OCI-LY1 (cell line): ENCODE measurements around the gene FAM8A1.

Experiments used
- H2AFZ ChIP-seq: fragments of 200-600 bp; sonication (generic), shearing (Covaris generic); 2 replicates; pipeline ENCODE4 v1.6.0; 2014; ENCODE audit warnings: antibody characterized with exemption, mild to moderate bottlenecking, low read length
- H3F3A ChIP-seq: fragments of 200-600 bp; sonication (generic), shearing (Covaris generic); 2 replicates; pipeline ENCODE4 v1.6.0; 2014; ENCODE audit warnings: mild to moderate bottlenecking, antibody characterized with exemption, low read length, moderate library complexity; ENCODE audit not compliant: insufficient read depth
- H3K27ac ChIP-seq: fragments of 200-600 bp; sonication (generic); 2 replicates; pipeline ENCODE4 v1.5.1; 2014; ENCODE audit warnings: low read length, mixed run types, mild to moderate bottlenecking, low read depth; ENCODE audit not compliant: poor library complexity, severe bottlenecking
- H3K27me3 ChIP-seq: fragments of 200-600 bp; sonication (generic); 2 replicates; pipeline ENCODE4 v1.6.0; 2014; ENCODE audit warnings: antibody characterized with exemption, mild to moderate bottlenecking, low read length, moderate library complexity; ENCODE audit not compliant: insufficient read depth
- H3K36me3 ChIP-seq: fragments of 200-600 bp; sonication (generic); 2 replicates; pipeline ENCODE4 v1.6.1; 2014; ENCODE audit warnings: mild to moderate bottlenecking, antibody characterized with exemption, low read length, moderate library complexity, mixed read lengths; ENCODE audit not compliant: insufficient read depth
- H3K4me1 ChIP-seq: fragments of 200-600 bp; sonication (generic); 2 replicates; pipeline ENCODE4 v1.5.1; 2014; ENCODE audit warnings: mild to moderate bottlenecking, low read length, moderate library complexity; ENCODE audit not compliant: insufficient read depth, severe bottlenecking
- H3K4me2 ChIP-seq: fragments of 200-600 bp; sonication (generic), shearing (Covaris generic); 2 replicates; pipeline ENCODE4 v1.6.1; 2014; ENCODE audit warnings: low read length
- H3K4me3 ChIP-seq: fragments of 200-600 bp; sonication (generic); 2 replicates; pipeline ENCODE4 v1.5.1; 2014; ENCODE audit warnings: low read length, low read depth, mild to moderate bottlenecking, mixed read lengths; ENCODE audit not compliant: poor library complexity, severe bottlenecking
- H3K79me2 ChIP-seq: fragments of 200-600 bp; shearing (Covaris generic); 2 replicates; pipeline ENCODE4 v1.6.1; 2016; ENCODE audit warnings: mixed run types, low read length, mixed read lengths; ENCODE audit not compliant: insufficient read depth
- H3K9ac ChIP-seq: fragments of 200-600 bp; sonication (generic), shearing (Covaris generic); 2 replicates; pipeline ENCODE4 v1.6.1; 2014; ENCODE audit warnings: mild to moderate bottlenecking, low read length, mixed read lengths
- H3K9me2 ChIP-seq: fragments of 200-600 bp; sonication (generic), shearing (Covaris generic); 2 replicates; pipeline ENCODE4 v1.6.1; 2014; ENCODE audit warnings: low read depth, mild to moderate bottlenecking, low read length, mixed read lengths
- H3K9me3 ChIP-seq: fragments of 200-600 bp; shearing (Covaris generic); 2 replicates; pipeline ENCODE4 v1.6.1; 2014; ENCODE audit warnings: low read length, mixed read lengths
- H4K20me1 ChIP-seq: fragments of 200-600 bp; sonication (generic), shearing (Covaris generic); 2 replicates; pipeline ENCODE4 v1.6.0; 2016; ENCODE audit warnings: mild to moderate bottlenecking, low read length; ENCODE audit not compliant: insufficient read depth
- CTCF ChIP-seq: fragments of 200-600 bp; sonication (generic), shearing (Covaris generic); IDR thresholded peaks from 2 replicates; pipeline ENCODE4 v1.5.1; 2017; ENCODE audit warnings: mild to moderate bottlenecking, antibody characterized with exemption, low read length, moderate library complexity, mixed read lengths
- EZH2 ChIP-seq: fragments of 200-600 bp; sonication (generic), shearing (Covaris generic); IDR thresholded peaks from 2 replicates; pipeline ENCODE4 v1.8.0; 2017; ENCODE audit warnings: borderline replicate concordance, mixed run types, mild to moderate bottlenecking, antibody characterized with exemption, low read length, moderate library complexity, mixed read lengths

FAM8A1 gene

GRCh38 chr6:17621003-17621402 lies 20.9 kb downstream of the FAM8A1 start:
- TF ChIP-seq CTCF (no peak), EZH2 (no peak)
- Histone ChIP-seq H3K9me3 (no peaks in the 10 kb centered on the region), H3K36me3 (peaks cover 96% of the 10 kb centered on the region), H3F3A (no peaks in the 10 kb centered on the region), H3K27ac (peak overlapping the region; percentile 38), H3K79me2 (peaks cover 3% of the 10 kb centered on the region; the same call in 1 of the 2 replicates), H3K4me3 (no peak overlapping the region), H4K20me1 (no peaks in the 10 kb centered on the region), H3K4me1 (peaks cover 14% of the 10 kb centered on the region), H3K9me2 (no peaks in the 10 kb centered on the region), H3K27me3 (no peaks in the 10 kb centered on the region), H3K4me2 (no peak overlapping the region), H2AFZ (no peak overlapping the region), H3K9ac (no peak overlapping the region)

GRCh38 chr6:17622144-17622543 lies 22.0 kb downstream of the FAM8A1 start:
- peaks cover 96% of the 10 kb centered on the region for H3K36me3 ChIP-seq
- no peaks in the 10 kb centered on the region for H3K9me2 ChIP-seq
- H3K27ac ChIP-seq: no peak overlapping the region
- no peaks in the 10 kb centered on the region for H4K20me1 ChIP-seq
- H3K4me3 ChIP-seq: no peak overlapping the region
- no peaks in the 10 kb centered on the region; the same call in 1 of the 2 replicates for H3F3A ChIP-seq
- H3K9ac ChIP-seq: no peak overlapping the region
- no peak overlapping the region for H2AFZ ChIP-seq
- peaks cover 14% of the 10 kb centered on the region for H3K4me1 ChIP-seq
- TF ChIP-seq EZH2 (no peak), CTCF (no peak)
- H3K79me2 ChIP-seq: peaks cover 3% of the 10 kb centered on the region; the same call in 1 of the 2 replicates
- no peak overlapping the region for H3K4me2 ChIP-seq
- no peaks in the 10 kb centered on the region for H3K27me3 ChIP-seq
- no peaks in the 10 kb centered on the region for H3K9me3 ChIP-seq

GRCh38 chr6:17624396-17624795 lies 24.3 kb downstream of the FAM8A1 start:
- H3K27me3 ChIP-seq: no peaks in the 10 kb centered on the region
- no peaks in the 10 kb centered on the region for H4K20me1 ChIP-seq
- H3K36me3 ChIP-seq: peaks cover 98% of the 10 kb centered on the region
- TF ChIP-seq EZH2: no peak
- no peak for TF ChIP-seq CTCF
- H3K9ac ChIP-seq: no peak overlapping the region
- H3K9me3 ChIP-seq: no peaks in the 10 kb centered on the region
- no peak overlapping the region for H3K4me3 ChIP-seq
- H3K9me2 ChIP-seq: no peaks in the 10 kb centered on the region
- H3F3A ChIP-seq: no peaks in the 10 kb centered on the region; the same call in 1 of the 2 replicates
- peaks cover 3% of the 10 kb centered on the region; the same call in 1 of the 2 replicates for H3K79me2 ChIP-seq
- H3K27ac ChIP-seq: no peak overlapping the region
- no peak overlapping the region for H3K4me2 ChIP-seq
- no peak overlapping the region for H2AFZ ChIP-seq
- peaks cover 14% of the 10 kb centered on the region for H3K4me1 ChIP-seq
